RWPE1 (cell line): ENCODE results near the gene SLU7.

ENCODE experiments used
- CTCF ChIA-PET: fragments of 350-600 bp; sonication (Branson Sonifier 250); formaldehyde crosslinking; extraction: SDS; loops from one replicate; lab custom pipeline; 2021; lab: Yijun Ruan, JAX
- POLR2A ChIA-PET: fragments of 400-600 bp; formaldehyde crosslinking; extraction: SDS; loops from one replicate; lab custom pipeline; 2020; ENCODE audit warnings: antibody characterized with exemption; ENCODE audit not compliant: low non-redundant PET; lab: Yijun Ruan, JAX
- DNase-seq: peaks from one replicate; pipeline ENCODE4 v3.0.0; 2012; ENCODE audit warnings: low spot score
- H3K27ac ChIP-seq: fragments of 450-650 bp; 2 replicates; pipeline ENCODE4 v1.5.1; 2017
- TF ChIP-seq, protein P1 (sequence below): fragments of 450-650 bp; conservative IDR thresholded peaks from 2 replicates; pipeline ENCODE4 v1.5.1; 2017; ENCODE audit warnings: low read depth, mild to moderate bottlenecking

Gene SLU7

DNA sequence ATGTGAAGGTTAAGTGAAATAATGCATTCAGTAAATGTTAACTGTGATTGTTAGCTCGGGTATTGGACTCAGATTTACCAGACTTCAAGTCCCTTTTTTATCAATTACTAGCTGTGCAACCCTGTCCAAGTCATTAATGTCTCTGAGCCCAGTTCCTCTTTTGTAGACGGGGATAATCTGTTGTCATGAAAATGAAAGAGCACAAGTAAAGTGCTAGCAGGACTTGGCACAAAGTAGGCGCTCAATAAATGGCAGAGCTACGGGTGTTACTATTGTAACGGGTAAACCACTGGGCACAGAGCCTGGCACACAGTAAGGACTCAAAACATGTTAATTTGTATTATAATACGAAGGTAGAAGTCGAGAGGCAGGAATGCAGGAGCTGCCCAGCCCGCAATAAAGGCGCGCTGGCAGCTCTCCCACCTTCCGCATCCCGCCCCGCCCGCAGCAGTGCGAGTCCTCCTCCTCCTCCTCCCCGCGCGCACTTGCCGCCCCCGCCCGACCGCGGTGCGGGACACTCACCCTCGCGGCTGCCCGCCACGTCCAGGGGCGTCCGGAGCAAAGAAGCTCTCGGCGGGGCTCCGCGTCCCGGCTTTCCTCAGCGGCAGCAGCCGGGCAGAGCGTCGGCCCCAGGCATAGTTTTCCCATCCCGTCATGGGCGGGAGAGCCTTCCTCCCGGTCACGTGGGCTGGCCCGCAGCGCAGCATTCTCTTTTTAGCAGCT, 48.7 kb downstream of the SLU7 start, which contains the start of gene C1QTNF2:
Gene C1QTNF2, minus strand, starts transcription at position 637 of the 723 bp plus-strand sequence. CDS start 15,615 bp downstream, outside the sequence.
- H3K27ac ChIP-seq = no peak within 1 kb of the TSS
- ChIA-PET CTCF (interaction anchor here (0.6 to 1.8 kb wide), 9 partner anchors 9 to 936 kb away, joined by 3 to 7 read pairs (median 5); no protein-coding TSS in a partner anchor), POLR2A (no interaction called here)
- TF ChIP-seq, protein P1, sequence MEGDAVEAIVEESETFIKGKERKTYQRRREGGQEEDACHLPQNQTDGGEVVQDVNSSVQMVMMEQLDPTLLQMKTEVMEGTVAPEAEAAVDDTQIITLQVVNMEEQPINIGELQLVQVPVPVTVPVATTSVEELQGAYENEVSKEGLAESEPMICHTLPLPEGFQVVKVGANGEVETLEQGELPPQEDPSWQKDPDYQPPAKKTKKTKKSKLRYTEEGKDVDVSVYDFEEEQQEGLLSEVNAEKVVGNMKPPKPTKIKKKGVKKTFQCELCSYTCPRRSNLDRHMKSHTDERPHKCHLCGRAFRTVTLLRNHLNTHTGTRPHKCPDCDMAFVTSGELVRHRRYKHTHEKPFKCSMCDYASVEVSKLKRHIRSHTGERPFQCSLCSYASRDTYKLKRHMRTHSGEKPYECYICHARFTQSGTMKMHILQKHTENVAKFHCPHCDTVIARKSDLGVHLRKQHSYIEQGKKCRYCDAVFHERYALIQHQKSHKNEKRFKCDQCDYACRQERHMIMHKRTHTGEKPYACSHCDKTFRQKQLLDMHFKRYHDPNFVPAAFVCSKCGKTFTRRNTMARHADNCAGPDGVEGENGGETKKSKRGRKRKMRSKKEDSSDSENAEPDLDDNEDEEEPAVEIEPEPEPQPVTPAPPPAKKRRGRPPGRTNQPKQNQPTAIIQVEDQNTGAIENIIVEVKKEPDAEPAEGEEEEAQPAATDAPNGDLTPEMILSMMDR = no peak
- DNase-seq = peak; percentile 87

GRCh38 chr5:160367885-160368284, 51.0 kb downstream of the SLU7 start:
- H3K27ac ChIP-seq = no peak overlapping the region
- no peak for DNase-seq
- POLR2A ChIA-PET = no interaction called here
- CTCF ChIA-PET = interaction anchor here (0.5 kb wide), 2 partner anchors 226 to 288 kb away, joined by 3 read pairs; no protein-coding TSS in a partner anchor
- TF ChIP-seq, protein P1 = no peak

DNA sequence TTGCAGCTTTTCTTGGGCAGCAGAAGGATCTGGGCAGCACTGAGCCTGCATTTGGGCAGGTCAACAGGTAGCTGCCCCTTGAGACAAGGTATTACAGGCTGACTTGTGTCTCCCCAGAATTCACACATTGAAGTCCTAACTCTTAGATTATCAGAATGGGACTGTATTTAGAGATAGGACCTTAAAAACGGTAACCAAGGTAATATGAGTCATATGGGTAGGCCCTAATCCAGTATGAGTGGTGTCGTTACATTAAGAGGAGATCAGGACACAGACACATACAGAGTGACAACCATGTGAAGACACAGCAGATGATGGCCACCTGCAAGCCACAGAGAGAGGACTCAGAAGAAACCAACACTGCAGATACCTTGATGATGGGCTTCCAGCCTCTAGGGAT, 51.6 kb downstream of the SLU7 start:
- H3K27ac ChIP-seq = no peak overlapping the region
- POLR2A ChIA-PET = no interaction called here
- TF ChIP-seq, protein P1 = no peak
- CTCF ChIA-PET = interaction anchor here (0.7 kb wide), 1 partner anchor 1136 kb away, joined by 3 read pairs; no protein-coding TSS in a partner anchor
- no peak for DNase-seq

GRCh38 chr5:160366230-160366629, 52.7 kb downstream of the SLU7 start:
- no peak overlapping the region for H3K27ac ChIP-seq
- no peak for DNase-seq
- ChIA-PET CTCF (interaction anchor here (0.6 kb wide), 1 partner anchor 285 kb away, joined by 6 read pairs; no protein-coding TSS in a partner anchor), POLR2A (no interaction called here)
- TF ChIP-seq, protein P1 = no peak

- TF ChIP-seq, protein P1 = no peak
- DNase-seq = no peak
- POLR2A ChIA-PET = no interaction called here
- CTCF ChIA-PET = interaction anchor here (0.7 to 0.9 kb wide), 2 partner anchors 8 to 11 kb away, joined by 3 read pairs; no protein-coding TSS in a partner anchor
- H3K27ac ChIP-seq = no peak overlapping the region
These were observed 55.1 kb downstream of the SLU7 start for GRCh38 chr5:160363660-160364395.

DNA sequence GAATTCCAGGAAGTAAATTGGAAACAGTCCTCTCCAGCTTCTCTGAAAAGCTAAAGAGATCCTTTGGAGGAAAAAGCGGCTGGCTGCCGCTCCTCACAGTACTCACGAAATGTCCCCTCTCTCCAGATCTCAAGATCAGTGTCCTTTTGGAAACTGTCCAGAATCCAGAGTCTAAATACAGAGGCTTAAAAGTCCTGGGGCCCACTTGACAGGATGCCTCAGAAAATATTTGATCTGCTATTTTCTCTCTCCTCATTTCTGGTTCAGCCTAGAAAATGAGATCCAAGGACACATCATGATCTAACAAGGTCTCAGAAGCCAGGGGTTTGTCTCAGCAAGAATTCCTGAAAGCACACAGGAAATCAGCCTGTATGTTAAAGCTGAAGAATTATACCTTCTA, 55.7 kb downstream of the SLU7 start:
- TF ChIP-seq, protein P1 = no peak
- POLR2A ChIA-PET = no interaction called here
- H3K27ac ChIP-seq = no peak overlapping the region
- CTCF ChIA-PET = interaction anchor here (0.7 to 0.9 kb wide), 3 partner anchors 9 to 308 kb away, joined by 3 read pairs; no protein-coding TSS in a partner anchor
- no peak for DNase-seq
